HepG2 (cell line): ENCODE data around the gene PPM1G. TPM values are rescaled to one million over a fixed set of nuclear protein-coding genes. Genes with fewer than 3 reads are reported as not detected.

Source experiments
- ARID4A ChIP-seq: sonication (generic); formaldehyde crosslinking; IDR thresholded peaks from 2 replicates; pipeline ENCODE4 v1.5.0; 2020; ENCODE audit warnings: mild to moderate bottlenecking, missing genetic modification reagents, borderline replicate concordance
- ARNT2 ChIP-seq: sonication (generic); formaldehyde crosslinking; IDR thresholded peaks from 2 replicates; pipeline ENCODE4 v1.8.0; 2022; ENCODE audit warnings: mild to moderate bottlenecking, low read depth, missing genetic modification reagents, moderate library complexity
- ATF5 ChIP-seq: sonication (generic); formaldehyde crosslinking; IDR thresholded peaks from 2 replicates; pipeline ENCODE4 v1.4.0; 2020; ENCODE audit warnings: mild to moderate bottlenecking, low read depth, missing genetic modification reagents
- CTCF ChIP-seq: sonication (generic); formaldehyde crosslinking; IDR thresholded peaks from 2 replicates; pipeline ENCODE4 v1.5.0; 2020; ENCODE audit warnings: mild to moderate bottlenecking, missing genetic modification reagents, moderate library complexity
- FOXK1 ChIP-seq: sonication (generic); formaldehyde crosslinking; IDR thresholded peaks from 2 replicates; pipeline ENCODE4 v1.4.0; 2020; ENCODE audit warnings: low read depth, missing genetic modification reagents, borderline replicate concordance
- HNF4G ChIP-seq, 2 experiments: sonication (generic) in 1 of 2; formaldehyde crosslinking in 1 of 2; IDR thresholded peaks; 2 replicates each; pipeline versions ENCODE4 v1.4.0 to v1.6.1; 2011 to 2020; ENCODE audit warnings: borderline replicate concordance in 2 of 2, low read depth in 2 of 2, mild to moderate bottlenecking in 2 of 2, low read length in 1 of 2, missing genetic modification reagents in 1 of 2, moderate library complexity in 1 of 2
- MXI1 ChIP-seq: IDR thresholded peaks from 3 replicates; pipeline ENCODE4 v1.6.1; 2012; ENCODE audit warnings: low read depth, low read length, inconsistent platforms, borderline replicate concordance
- NAIF1 ChIP-seq: sonication (generic); formaldehyde crosslinking; IDR thresholded peaks from 2 replicates; pipeline ENCODE4 v1.5.0; 2020; ENCODE audit warnings: mild to moderate bottlenecking, missing genetic modification reagents, borderline replicate concordance
- NFE2 ChIP-seq: sonication (generic); formaldehyde crosslinking; IDR thresholded peaks from 2 replicates; pipeline ENCODE4 v1.4.0; 2020; ENCODE audit warnings: missing genetic modification reagents
- NFIC ChIP-seq: IDR thresholded peaks from 2 replicates; pipeline ENCODE4 v1.6.1; 2012; ENCODE audit warnings: mild to moderate bottlenecking, low read length, inconsistent platforms
- RFXAP ChIP-seq: sonication (generic); formaldehyde crosslinking; IDR thresholded peaks from 2 replicates; pipeline ENCODE4 v1.4.0; 2020; ENCODE audit warnings: missing genetic modification reagents, borderline replicate concordance
- THAP8 ChIP-seq: sonication (generic); formaldehyde crosslinking; IDR thresholded peaks from 2 replicates; pipeline ENCODE4 v1.5.1; 2020; ENCODE audit warnings: missing genetic modification reagents, mild to moderate bottlenecking, borderline replicate concordance
- ZBTB1 ChIP-seq: sonication (generic); formaldehyde crosslinking; IDR thresholded peaks from 2 replicates; pipeline ENCODE4 v1.4.0; 2020; ENCODE audit warnings: missing genetic modification reagents, borderline replicate concordance
- ZBTB20 ChIP-seq: sonication (generic); formaldehyde crosslinking; IDR thresholded peaks from 2 replicates; pipeline ENCODE4 v1.8.1; 2023; ENCODE audit warnings: missing genetic modification reagents, low read depth, mild to moderate bottlenecking, borderline replicate concordance
- ZMYM2 ChIP-seq: sonication (generic); formaldehyde crosslinking; IDR thresholded peaks from 2 replicates; pipeline ENCODE4 v1.8.0; 2022; ENCODE audit warnings: mild to moderate bottlenecking, missing genetic modification reagents
- ZNF264 ChIP-seq: sonication (generic); formaldehyde crosslinking; IDR thresholded peaks from 2 replicates; pipeline ENCODE4 v1.4.0; 2020; ENCODE audit warnings: missing genetic modification reagents
- ZNF562 ChIP-seq: sonication (generic); formaldehyde crosslinking; IDR thresholded peaks from 2 replicates; pipeline ENCODE4 v1.8.0; 2022; ENCODE audit warnings: missing genetic modification reagents, borderline replicate concordance
- ZNF563 ChIP-seq: sonication (generic); formaldehyde crosslinking; IDR thresholded peaks from 2 replicates; pipeline ENCODE4 v1.8.0; 2022; ENCODE audit warnings: mild to moderate bottlenecking, moderate library complexity, missing genetic modification reagents
- ZNF598 ChIP-seq: sonication (generic); formaldehyde crosslinking; IDR thresholded peaks from 2 replicates; pipeline ENCODE4 v1.5.1; 2020; ENCODE audit warnings: mild to moderate bottlenecking, missing genetic modification reagents, borderline replicate concordance
- ZNF784 ChIP-seq: sonication (generic); formaldehyde crosslinking; IDR thresholded peaks from 2 replicates; pipeline ENCODE4 v1.5.1; 2020; ENCODE audit warnings: missing genetic modification reagents, mild to moderate bottlenecking, borderline replicate concordance
- ZNF891 ChIP-seq: sonication (generic); formaldehyde crosslinking; IDR thresholded peaks from 2 replicates; pipeline ENCODE4 v1.5.0; 2020; ENCODE audit warnings: mild to moderate bottlenecking, missing genetic modification reagents
- polyA plus RNA-seq, 8 experiments: library from polyadenylated mRNA; depleted of rRNA in 3 of 8; stranded (reverse) in 7 of 8; unstranded in 1 of 8; fragments of >200 nt; fragmentation: Illumina TruSeq in 4 of 8; extraction: Trizol in 4 of 8; gene quantifications; 2 replicates each; pipeline versions ENCODE4 v1.2.1 to v1.2.3, GENCODE V29; 2011 to 2016; ENCODE audit warnings: low read depth in 4 of 8, missing spikeins in 1 of 8, mixed read lengths in 1 of 8; ENCODE audit not compliant: insufficient read depth in 1 of 8
- total RNA-seq, 5 experiments: library from RNA; depleted of rRNA; stranded (reverse); fragments of >200 nt; fragmentation: Illumina TruSeq; extraction: Trizol; gene quantifications; 2 replicates each; pipeline ENCODE4 v1.2.3, GENCODE V29; 2016; ENCODE audit warnings: low read depth in 1 of 5

PPM1G gene
- total and polyA plus RNA-seq, 2 of the 13 experiments (the other 11 are each of a cell fraction or from before 2014, with no cell fraction given) = 58.2 to 213 TPM

GRCh38 chr2:27407798-27408491, 1.4 kb downstream of the PPM1G start (continued):
- TF ChIP-seq ZNF891 (CRISPR knock-in tag) = no peak
- no peak for TF ChIP-seq ZNF784 (CRISPR knock-in tag)
- no peak for TF ChIP-seq ARID4A (CRISPR knock-in tag)
- TF ChIP-seq NFIC = 0 out of 2 replicates have a peak, but pooled peaks have one; percentile 40
- TF ChIP-seq THAP8 = no peak
- no peak for TF ChIP-seq ZBTB20
- TF ChIP-seq HNF4G (IDR thresholded peaks at IDR 0.05; ENCODE audit: borderline replicate concordance, low read depth, low read length) = no peak
- no peak for TF ChIP-seq HNF4G (CRISPR knock-in tag; IDR thresholded peaks at IDR 0.05; ENCODE audit: borderline replicate concordance, low read depth)
- TF ChIP-seq ZNF598 (CRISPR knock-in tag) = no peak
- TF ChIP-seq ARNT2 (CRISPR knock-in tag) = no peak
- no peak for TF ChIP-seq ATF5
- no peak for TF ChIP-seq NAIF1
- no peak for TF ChIP-seq ZNF563 (CRISPR knock-in tag)
- no peak for TF ChIP-seq RFXAP
- TF ChIP-seq ZNF562 (CRISPR knock-in tag) = no peak
- no peak for TF ChIP-seq ZBTB1 (CRISPR knock-in tag)
- TF ChIP-seq NFE2 (CRISPR knock-in tag) = no peak
- TF ChIP-seq ZNF264 = no peak
- TF ChIP-seq MXI1 = peak; percentile 42; the same call in 1 of the 3 replicates
- TF ChIP-seq ZMYM2 (CRISPR knock-in tag) = no peak
- TF ChIP-seq CTCF = peak; percentile 83
- TF ChIP-seq FOXK1 (CRISPR knock-in tag) = no peak
